ENCODE results near the gene CCDC33.

The CCDC33 gene

GRCh38 chr15:74209997-74210671 is 26.0 kb upstream of the CCDC33 start:
- H3K4me3 ChIP-seq (ENCODE audit: low read length) = no peak overlapping the region
- TF ChIP-seq EZH2phosphoT487 (IDR thresholded peaks at IDR 0.05; ENCODE audit: low read length) (no peak), CTCF (IDR thresholded peaks at IDR 0.05; ENCODE audit: low read length) (no peak), EZH2 (optimal IDR thresholded peaks at IDR 0.05; ENCODE audit: low read depth, low read length) (no peak)

GRCh38 chr15:74210729-74211128 is 25.4 kb upstream of the CCDC33 start:
- peaks cover 7% of the 10 kb centered on the region for H3K4me1 ChIP-seq (ENCODE audit: low read length)
- H3K4me3 ChIP-seq (ENCODE audit: low read length) = no peak overlapping the region
- no peak for TF ChIP-seq CTCF (IDR thresholded peaks at IDR 0.05; ENCODE audit: low read length)
- no peak for TF ChIP-seq EZH2phosphoT487 (IDR thresholded peaks at IDR 0.05; ENCODE audit: low read length)
- no peak overlapping the region for H2AFZ ChIP-seq (ENCODE audit: low read length)
- H3K9me3 ChIP-seq (replicated peaks; ENCODE audit: insufficient read depth, low read length) = no peaks in the 10 kb centered on the region
- no peak overlapping the region for H3K9ac ChIP-seq (ENCODE audit: low read length)
- H3K27me3 ChIP-seq (replicated peaks; ENCODE audit: insufficient read depth, low read length) = peaks cover 74% of the 10 kb centered on the region
- H3F3A ChIP-seq (ENCODE audit: insufficient read depth, low read length) = no peaks in the 10 kb centered on the region
- no peak overlapping the region for H3K27ac ChIP-seq (ENCODE audit: low read length)
- no peaks in the 10 kb centered on the region for H3K79me2 ChIP-seq (ENCODE audit: low read length)
- H3K4me2 ChIP-seq (ENCODE audit: low read depth, low read length) = no peak overlapping the region
- H3K36me3 ChIP-seq (replicated peaks; ENCODE audit: insufficient read depth, low read length) = no peaks in the 10 kb centered on the region
- H3K9me2 ChIP-seq (replicated peaks; ENCODE audit: insufficient read depth, low read length) = no peaks in the 10 kb centered on the region
- no peaks in the 10 kb centered on the region for H4K20me1 ChIP-seq (ENCODE audit: insufficient read depth, low read length)
- no peak for DNase-seq

More at GRCh38 chr15:74209997-74210671, 26.0 kb upstream of the CCDC33 start:
- Histone ChIP-seq H3K36me3 (replicated peaks; ENCODE audit: insufficient read depth, low read length) (no peaks in the 10 kb centered on the region), H4K20me1 (ENCODE audit: insufficient read depth, low read length) (no peaks in the 10 kb centered on the region), H3K9me2 (replicated peaks; ENCODE audit: insufficient read depth, low read length) (no peaks in the 10 kb centered on the region), H2AFZ (ENCODE audit: low read length) (no peak overlapping the region), H3K79me2 (ENCODE audit: low read length) (no peaks in the 10 kb centered on the region), H3K9ac (ENCODE audit: low read length) (no peak overlapping the region), H3K27ac (ENCODE audit: low read length) (no peak overlapping the region), H3K27me3 (replicated peaks; ENCODE audit: insufficient read depth, low read length) (peaks cover 73% of the 10 kb centered on the region), H3K9me3 (replicated peaks; ENCODE audit: insufficient read depth, low read length) (no peaks in the 10 kb centered on the region), H3K4me2 (ENCODE audit: low read depth, low read length) (no peak overlapping the region), H3F3A (ENCODE audit: insufficient read depth, low read length) (no peaks in the 10 kb centered on the region), H3K4me1 (ENCODE audit: low read length) (peaks cover 7% of the 10 kb centered on the region)
- DNase-seq = no peak

GRCh38 chr15:74211656-74212055 is 24.5 kb upstream of the CCDC33 start:
- Histone ChIP-seq H3K27ac (ENCODE audit: low read length) (no peak overlapping the region), H3K9me2 (replicated peaks; ENCODE audit: insufficient read depth, low read length) (no peaks in the 10 kb centered on the region), H3K4me3 (ENCODE audit: low read length) (no peak overlapping the region), H3K4me1 (ENCODE audit: low read length) (peaks cover 7% of the 10 kb centered on the region), H3K9ac (ENCODE audit: low read length) (no peak overlapping the region), H4K20me1 (ENCODE audit: insufficient read depth, low read length) (no peaks in the 10 kb centered on the region), H3K9me3 (replicated peaks; ENCODE audit: insufficient read depth, low read length) (no peaks in the 10 kb centered on the region), H3K36me3 (replicated peaks; ENCODE audit: insufficient read depth, low read length) (no peaks in the 10 kb centered on the region), H3F3A (ENCODE audit: insufficient read depth, low read length) (no peaks in the 10 kb centered on the region), H3K79me2 (ENCODE audit: low read length) (no peaks in the 10 kb centered on the region), H2AFZ (ENCODE audit: low read length) (no peak overlapping the region), H3K4me2 (ENCODE audit: low read depth, low read length) (no peak overlapping the region), H3K27me3 (replicated peaks; ENCODE audit: insufficient read depth, low read length) (peaks cover 76% of the 10 kb centered on the region)
- no peak for DNase-seq
- TF ChIP-seq CTCF (IDR thresholded peaks at IDR 0.05; ENCODE audit: low read length) (no peak), EZH2 (optimal IDR thresholded peaks at IDR 0.05; ENCODE audit: low read depth, low read length) (no peak), EZH2phosphoT487 (IDR thresholded peaks at IDR 0.05; ENCODE audit: low read length) (no peak)
